Measurements from ENCODE around the gene SMIM31.

The SMIM31 gene

DNA sequence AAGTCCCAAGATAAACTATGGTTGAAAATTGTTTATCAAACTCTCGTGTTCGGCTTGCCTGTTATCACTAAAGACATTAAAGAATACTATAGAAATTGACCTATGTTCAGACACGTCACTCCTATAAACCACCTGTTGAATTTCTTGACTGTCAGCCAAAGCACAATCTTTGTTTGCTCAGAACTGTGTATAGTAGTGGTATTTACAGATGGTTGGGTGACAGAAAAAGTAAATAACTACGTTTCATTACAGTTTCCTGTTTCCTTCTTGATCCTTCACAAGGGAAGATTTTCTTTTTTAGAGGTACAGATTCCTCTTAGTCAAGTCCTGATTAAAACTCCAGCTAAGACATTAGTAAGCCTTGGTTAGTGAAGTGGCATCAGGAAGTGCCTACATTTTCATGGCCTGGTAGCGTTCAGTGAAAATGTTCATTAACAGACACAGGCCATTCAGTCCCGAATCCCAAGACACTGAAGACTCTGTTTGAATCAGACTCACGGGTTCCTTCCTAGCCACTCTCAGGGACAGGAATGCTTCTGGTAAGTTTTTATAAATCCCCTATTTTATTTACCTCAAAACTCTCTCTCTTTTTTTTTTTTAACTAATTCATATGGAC, at the start of gene SMIM31:
TSS of gene SMIM31 (plus strand) at position 259 of the 616 bp plus-strand sequence. CDS start 16,313 bp downstream, outside the sequence.
- no peak for DNase-seq

DNA sequence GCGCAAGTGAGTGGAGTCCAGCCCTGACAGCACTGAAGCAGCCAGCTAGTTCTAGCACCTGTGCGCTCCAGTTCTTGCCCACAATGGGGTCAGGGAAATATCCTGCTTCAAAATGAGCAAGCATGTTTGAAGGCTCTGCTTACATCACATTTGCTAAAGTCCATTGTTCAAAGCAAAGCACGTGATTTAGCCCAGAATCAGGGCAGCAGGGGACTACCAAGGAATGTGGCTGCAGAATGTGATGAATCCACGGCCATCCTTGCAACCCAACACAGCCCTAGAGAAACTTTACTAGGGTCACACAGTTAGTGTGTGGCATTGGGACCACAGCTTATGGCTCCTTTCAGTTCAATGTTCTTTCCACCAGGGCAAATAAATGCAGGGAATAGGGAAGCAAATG, 47.3 kb upstream of the SMIM31 start:
- DNase-seq: no peak

DNA sequence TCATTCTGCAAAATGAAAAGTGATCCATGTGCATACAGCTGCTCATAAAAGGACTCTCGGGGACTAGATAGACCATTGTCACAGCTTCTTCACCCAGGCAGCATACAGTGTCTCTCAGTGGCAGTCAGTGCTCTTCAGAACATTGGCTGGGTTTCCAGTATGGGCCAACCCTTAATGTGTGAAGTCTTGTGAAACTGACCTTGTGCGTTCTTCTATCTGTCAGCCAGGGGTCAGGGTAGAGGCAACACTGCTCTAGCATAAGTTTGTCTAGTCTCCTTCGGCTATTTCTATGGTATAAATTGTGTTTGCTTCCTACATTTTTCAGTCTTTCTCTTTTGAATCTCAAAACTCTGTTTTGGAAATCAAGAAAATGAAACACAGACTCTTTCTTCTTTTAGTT, 37.0 kb upstream of the SMIM31 start:
- no peak for DNase-seq

DNA sequence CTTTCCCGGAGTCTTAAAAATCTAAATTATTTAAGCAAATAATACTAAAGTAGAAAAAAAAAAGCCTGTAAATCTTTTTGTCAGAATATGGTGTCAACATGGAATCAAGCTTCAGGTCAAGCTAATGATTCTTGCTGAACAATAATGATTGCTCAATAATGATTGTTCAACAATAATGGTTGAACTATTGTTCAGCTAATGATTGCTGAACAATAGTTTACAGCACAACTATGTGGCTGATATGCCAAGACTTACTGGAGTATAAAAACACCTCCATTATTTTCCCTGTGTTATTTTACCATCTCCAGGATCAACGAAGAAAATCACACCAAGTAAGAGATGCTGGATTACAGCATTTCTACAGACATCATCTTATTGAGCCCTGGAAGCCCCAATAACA, 35.1 kb upstream of the SMIM31 start:
- DNase-seq: no peak

DNA sequence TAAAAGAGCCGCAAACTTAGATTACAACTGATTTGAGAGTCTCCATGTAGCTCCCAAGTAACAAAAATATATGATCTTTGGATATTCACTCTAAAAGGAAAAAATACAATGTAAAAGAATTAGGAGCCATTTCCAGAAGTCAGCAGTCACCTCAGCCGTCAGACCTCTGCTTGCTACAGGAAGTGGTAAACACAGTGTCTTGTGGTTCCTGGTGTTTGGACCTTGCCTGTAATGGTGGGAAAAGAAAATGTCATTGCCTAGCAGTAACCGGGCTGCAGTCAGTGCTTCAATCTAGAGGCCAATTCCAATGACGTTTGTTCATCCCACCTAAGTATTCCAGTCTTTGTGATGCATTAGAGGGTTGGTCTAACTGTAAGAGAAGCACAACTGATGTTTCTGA, 28.9 kb upstream of the SMIM31 start:
- DNase-seq: no peak

DNA sequence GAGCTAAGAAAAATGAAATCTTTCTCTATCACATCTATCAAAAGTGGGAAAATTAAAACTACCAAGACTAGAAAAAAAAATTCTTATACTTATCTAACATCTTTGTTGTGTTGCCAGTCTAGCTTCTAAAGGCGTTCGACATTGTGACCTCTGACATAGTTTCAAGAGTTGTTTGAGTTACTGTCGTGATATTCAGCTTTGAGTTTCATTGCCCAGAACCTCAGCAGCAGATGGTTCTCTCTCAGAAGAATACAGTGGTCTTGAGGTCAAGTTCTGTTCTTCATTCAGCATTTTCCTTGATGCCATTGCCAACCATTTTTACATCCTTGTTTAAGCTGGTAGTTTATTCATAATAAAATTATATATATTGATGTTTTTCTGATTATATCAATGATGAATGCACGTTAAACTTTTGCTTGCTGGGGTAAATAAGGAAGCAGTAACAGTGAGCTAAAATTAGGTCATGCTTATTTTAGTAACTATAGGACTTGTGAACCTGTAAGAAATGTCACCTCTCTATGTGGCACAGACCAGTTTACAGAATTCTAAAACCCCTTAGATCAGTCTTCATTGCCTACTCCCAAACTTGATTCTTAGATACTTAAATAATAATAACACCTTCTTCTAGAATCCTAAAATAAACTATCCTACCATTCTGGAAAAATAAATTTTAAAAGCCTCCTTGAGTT, 23.1 kb upstream of the SMIM31 start:
- no peak for DNase-seq

DNA sequence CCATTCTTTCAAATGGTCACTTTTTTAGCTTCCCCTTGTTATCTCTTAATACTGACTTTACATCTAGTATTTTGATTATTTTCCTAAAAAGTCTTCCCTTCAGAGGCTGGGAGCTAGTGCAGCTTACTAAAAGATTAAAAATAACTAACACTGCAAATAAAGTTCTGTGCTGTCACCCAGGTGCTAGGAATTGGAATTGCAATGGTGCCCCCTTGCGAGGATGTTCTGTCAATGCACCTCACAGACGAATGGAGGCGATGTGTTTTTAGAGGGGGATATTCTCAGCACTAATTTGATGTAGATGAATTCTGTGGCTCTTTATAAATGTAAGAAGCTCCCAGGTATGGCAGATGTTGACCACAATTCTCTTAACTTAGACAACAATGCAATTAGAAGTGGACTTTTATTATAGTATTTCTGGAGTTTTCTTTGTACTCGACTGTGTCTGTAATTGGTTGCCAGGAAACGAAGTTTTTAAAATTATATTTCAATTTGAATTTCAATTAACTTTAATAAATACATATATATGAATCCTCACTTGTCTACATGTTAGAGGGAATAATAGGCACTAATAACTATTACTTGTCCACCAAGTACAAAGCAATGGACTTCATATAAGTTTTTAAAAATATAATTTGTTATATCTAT, 22.0 kb upstream of the SMIM31 start:
- peak; percentile 30 to 51 for DNase-seq

DNA sequence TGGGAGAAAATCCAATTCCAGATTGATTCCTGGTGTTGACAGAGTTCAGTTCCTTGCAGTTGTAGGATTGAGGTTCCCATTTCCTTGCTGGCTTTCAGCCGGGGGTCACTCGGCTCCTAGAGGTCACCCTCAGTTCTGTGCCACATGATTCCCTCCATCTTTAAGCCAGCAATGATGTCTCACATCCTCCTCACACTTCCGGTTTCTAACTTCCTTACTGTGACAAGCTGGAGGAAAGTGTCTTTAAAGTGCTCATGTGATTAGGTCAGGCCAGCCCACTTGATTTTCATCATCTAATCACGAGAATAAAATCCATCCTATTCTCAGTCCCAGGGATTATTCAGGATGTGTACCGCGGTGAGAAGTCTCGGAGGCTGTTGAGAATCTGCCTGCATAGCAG, 19.4 kb upstream of the SMIM31 start:
- DNase-seq: no peak

DNA sequence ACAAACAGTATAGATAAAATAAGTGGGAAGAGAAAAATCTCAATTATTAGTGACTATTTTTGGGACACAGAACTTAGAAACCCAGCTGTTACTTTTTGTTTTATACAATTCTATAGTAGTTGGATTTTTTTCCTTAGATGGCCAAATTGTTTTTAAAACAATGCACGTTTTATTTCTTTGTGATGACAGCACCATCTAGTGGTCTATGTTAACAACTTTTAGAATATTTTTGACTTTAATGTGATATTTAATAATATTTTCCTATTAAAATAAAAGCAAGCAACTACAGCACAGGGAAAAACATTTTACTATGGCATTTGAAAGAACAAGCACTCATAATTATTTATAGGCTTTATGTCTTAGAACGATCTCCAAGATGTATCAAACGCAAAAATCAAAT, 5.6 kb upstream of the SMIM31 start:
- DNase-seq: peak in 1 of 2 donors; percentile 5

DNA sequence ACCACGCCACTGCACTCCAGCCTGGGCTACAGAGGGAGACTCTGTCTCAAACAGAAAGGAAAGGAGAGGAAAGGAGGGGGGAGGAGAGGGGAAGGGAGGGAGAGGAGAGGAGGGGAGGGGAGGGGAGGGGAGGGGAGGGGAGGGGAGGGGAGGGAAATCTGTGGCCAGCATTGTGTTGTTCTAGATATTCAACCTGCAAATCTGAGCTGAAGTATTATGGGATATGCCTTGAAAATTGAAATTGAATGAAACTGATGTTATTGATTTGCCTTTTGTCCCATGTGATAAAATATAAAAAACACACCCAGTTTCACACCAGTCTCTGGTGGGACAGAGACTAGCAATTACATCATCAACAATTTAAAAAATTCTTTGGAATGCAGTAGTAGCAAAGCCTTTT, 1.5 kb downstream of the SMIM31 start:
- no peak for DNase-seq

DNA sequence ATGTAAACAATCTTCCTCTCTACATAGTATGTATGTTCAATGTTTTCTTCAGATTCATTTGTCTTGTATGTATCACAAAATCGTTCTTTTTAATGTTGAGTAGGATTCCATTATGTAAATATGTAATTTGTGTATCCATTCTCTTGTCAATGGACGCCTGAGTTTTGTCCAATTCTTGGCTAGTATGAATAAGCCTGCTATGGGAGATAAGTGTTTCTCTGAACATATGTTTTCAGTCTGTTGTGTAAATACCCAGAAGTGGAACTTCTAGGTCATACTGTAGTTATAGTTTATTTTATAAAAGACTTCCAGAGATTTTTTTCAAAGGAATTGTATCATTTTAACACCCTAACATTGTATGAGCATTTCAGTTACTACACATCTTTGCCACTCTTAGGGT, 2.8 kb downstream of the SMIM31 start:
- no peak for DNase-seq

DNA sequence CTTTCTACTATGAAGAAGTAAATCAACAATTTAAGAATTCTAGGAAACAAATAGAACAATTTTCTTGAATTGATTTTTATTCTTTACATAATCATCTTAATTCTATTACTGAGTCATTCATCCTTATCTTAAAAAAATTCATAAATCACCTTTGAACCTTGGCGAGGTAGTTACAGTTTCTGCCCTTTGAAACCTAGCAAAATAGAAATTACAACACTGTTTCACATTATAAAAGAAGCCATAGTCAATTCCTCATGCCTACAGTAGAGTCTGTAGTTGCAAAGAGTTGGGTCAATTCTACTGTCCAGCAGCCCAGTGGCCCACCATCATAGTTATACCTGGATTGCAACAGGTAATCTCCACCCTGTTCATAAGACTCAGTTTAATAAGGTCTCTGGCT, 7.3 kb downstream of the SMIM31 start:
- no peak for DNase-seq

DNA sequence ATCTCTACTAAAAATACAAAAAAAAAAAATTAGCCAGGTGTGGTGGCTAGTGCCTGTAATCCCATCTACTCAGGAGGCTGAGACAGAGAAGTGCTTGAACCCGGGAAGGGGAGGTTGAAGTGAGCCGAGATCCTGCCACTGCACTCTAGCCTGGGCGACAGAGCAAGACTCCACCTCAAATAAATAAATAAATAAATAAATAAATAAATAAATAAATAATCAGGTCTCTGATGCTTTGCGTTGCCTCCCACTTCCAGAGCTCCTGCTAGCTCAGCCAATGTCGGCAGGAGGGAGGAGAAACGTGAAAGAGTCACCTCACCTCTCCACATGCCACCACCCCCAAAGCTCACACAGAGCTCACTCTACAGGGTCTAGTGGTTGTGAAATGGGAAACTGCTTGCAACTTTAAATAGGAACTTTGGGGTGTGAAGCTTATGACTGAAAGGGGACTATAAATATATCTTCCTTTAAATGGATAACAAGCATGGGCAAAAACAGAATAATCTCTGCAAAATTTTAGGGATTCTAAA, 7.9 kb downstream of the SMIM31 start:
- no peak for DNase-seq

DNA sequence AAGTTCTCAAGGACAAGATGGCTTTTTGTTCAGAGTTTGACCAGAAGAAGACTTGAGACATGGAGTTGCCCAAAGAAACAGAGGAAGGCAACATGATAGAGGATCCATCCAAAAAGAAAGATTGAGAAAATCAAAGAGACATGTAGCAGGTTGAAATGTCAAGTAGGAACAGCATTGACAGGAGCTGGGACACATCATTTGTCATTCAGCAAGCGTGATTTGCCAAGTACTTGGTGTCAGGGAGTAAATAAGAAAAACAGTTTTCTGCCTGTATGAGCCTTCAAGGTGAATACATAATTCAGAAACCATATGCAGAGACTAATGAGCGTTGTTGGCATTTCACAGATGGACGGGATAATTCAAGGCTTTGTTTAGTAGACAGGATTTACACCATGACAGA, 11.2 kb downstream of the SMIM31 start:
- no peak for DNase-seq

DNA sequence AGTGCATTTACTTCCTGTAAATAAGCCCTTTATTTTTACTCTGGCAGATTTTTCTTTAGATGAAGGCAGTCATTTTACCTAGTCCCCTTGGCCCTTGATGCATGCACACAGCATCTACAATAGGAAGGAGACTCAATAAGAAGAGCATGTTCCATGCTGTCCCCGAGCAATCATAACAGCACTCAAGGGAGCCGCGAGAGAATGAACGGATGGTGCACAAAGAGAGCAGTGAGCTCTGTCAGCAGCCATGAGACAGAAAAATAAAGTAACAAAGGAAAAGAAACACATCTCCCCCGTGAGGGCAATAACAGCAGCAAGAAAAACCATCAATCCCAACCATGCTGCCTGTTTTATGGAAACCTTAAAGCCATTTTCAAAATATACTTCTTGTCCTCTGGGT, 11.9 kb downstream of the SMIM31 start:
- no peak for DNase-seq

DNA sequence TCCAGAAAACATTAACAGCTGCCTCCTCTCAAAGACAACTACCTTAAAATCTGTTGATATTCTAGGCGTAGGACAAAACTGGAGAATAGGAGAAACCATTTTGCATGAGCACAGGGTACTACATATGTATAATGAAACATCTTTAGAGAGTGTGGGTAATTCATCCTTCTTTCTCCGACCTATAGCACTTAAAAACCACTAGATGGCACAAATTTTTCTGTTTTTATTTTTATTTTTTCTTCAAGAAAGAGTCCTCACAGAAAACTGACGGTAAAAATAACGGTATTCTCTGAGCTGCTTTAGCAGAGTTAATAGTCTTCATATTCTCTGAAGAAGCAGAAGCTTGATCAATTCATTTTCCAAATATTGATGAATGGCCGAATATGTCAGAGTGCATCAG, 14.6 kb downstream of the SMIM31 start:
- DNase-seq: no peak

DNA sequence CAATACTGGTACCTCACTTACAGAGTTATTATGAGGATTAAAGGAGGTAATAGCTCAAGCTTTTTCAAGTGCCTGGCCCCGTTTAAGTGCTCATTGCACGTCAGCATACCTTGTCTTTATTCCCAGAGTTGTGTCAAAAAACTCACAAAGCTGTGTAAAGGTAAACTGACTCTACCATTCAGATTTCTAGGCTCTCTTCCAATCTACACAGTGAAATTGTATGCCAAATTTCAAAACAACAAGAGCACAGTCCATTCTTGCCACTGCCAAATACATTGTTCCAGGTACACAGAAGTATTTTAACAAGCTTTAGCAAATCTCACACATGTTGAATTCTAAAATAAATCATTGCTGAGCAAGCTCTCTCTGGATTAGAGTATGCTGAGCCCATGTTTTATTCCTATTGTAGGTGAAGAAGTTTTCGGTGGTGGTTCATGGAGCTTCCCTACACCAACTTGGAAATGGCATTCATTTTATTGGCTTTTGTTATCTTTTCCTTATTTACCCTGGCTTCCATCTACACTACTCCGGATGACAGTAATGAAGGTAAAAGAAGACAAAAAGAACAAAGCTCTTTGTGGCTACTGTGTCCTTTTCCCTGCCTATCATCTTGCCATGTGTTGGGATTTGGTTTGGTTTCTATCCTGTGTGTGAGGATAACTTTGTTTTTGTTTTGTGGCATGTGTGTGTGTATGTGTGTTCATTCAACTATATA, 16.2 kb downstream of the SMIM31 start:
- DNase-seq: no peak

DNA sequence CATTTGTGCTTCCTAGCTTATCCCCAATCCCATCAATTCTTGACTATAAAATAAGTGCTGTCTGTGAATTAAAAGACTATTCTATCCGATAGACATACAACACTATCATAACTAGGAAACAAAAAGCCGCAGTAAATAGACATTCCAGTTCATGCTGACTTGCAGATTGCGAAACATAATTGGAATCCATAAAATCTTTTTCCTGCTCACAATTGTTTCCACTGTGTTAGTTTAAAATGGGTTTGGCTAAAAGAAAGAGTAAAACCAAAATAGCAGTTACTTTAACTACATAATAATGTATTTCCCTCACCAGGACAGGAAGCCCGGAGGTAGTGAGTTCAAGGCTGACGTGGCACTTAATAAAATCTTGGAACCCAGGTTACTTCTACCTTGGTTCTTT, 17.2 kb downstream of the SMIM31 start:
- DNase-seq: no peak

DNA sequence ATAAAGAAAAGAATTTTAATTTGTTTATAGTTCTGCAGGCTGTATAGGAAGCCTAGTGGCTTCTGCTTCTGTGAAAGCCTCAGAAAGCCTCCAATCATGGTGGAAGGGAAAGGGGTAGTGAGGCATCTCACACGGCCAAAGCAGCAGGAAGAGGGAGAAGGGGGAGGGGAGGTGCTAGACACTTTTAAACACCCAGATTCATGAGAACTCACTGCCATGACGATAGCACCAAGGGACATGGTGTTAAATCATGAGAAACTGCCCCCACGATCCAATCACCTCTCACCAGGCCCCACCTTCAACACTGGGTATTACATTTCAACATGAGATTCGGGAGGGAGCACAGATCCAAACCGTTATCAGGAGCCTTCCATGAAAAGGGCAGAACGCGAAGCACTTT, 18.1 kb downstream of the SMIM31 start:
- no peak for DNase-seq

DNA sequence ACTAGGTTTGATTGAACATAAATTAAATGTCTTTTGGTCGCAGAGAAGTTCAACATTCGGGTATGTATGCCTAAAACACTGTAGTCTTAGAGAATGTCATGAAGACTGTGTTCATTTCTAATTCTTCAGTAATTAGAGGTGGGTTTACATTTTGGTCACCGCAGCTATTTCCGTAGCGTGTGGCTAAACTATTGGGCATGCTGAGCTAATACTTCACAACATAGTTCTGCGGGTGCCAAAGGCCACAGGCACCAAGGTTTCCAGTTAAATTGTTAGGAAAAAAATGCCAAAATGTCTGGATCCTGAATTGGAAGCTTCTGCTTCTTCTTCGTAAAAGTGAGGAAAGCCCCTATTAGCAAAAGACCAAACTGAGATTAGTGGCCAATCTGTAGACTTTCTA, 25.1 kb downstream of the SMIM31 start:
- DNase-seq: no peak

DNA sequence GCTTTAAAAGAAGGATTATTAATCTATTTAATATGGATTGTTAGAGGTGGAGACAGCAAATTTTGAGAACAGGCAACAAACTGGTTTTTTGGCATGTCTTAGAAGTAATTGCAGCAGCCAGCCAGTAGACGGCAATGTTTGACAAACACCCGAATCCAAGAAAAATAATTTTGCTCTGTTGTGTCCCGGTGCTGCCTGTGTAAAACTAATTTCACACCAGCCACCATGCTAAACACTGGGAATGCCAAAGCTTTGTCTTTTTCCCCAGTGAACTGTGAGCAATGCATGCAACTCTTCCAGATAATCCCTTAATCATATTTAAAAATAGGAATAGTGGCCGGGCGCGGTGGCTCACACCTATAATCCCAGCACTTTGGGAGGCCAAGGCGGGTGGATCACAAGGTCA, 25.9 kb downstream of the SMIM31 start:
- DNase-seq: peak in 1 of 2 donors; percentile 19

DNA sequence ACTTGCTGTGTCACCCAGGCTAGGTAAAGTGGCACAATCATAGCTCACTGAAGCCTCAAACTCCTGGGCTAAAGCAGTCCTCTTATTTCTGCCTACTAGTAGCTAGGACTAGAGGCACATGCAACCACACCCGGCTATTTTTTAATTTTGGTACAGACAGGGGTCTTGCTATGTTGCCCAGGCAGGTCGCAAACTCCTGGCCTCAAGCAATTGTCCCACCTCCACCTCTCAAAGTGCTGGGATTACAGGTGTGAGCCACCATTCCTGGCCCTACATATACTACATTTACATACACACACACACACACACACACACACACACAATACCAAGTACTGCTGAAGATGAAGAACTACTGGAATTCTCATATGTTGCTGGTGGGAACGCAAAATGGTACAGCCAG, 26.9 kb downstream of the SMIM31 start:
- DNase-seq: no peak

DNA sequence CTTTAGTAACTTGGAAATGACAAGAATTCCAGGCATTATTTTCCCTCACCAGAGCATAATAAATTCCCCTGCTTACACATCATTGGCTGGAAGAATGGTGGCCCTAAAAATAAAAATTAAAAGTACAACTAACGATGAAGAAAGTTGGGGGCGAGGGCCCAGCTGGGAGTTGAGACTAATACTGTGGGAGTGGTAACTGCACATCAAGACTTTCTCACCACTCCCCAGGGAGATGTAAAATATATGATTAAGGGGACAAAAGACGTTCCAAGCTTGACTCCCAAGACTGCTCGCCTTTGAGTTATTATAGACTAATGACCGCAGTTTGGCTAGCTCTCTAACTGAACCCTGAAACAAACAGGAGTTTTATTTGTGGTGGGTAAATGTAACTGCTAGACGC, 30.0 kb downstream of the SMIM31 start:
- DNase-seq: no peak

DNA sequence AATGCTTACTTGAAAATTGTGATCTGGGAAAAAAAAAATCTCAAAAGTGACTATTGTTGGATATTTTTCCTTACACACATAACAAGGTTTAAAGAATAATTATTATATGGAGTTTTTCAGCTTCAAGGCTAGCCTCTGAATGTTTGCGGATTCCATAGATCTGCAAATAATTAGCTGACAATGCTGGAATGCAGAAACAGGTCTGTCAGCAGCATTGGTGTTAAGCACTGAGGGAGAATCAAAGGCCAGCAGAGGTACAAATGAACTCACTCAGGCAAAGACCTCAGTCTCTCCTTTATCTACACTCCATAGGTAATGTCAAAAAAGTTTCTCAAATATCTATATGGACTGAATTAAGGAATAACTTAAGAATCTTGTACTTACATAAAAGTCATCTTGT, 35.1 kb downstream of the SMIM31 start:
- no peak for DNase-seq

Data from CD4-positive, alpha-beta T cell treated with Interleukin-4 for 1 hour (primary cell).